Measurements from ENCODE around the gene IL22. TPM values are rescaled to one million over a fixed set of nuclear protein-coding genes. Genes with fewer than 3 reads are reported as not detected.

The IL22 gene
- total RNA-seq, 4 donors from 2014 or later = not detected

GRCh38 chr12:68225576-68226476, 27.6 kb downstream of the IL22 start, which contains the start of gene IL26:
IL26 (minus strand) TSS chr12:68225810; CDS start chr12:68225756, 54 bp downstream.
- no peak within 1 kb of the TSS for H3K4me3 ChIP-seq
- peaks cover 0 to 7% (median 1%) of the 10 kb centered on the region in 4 donors for H3K4me1 ChIP-seq
- in situ Hi-C loops (cut with MboI; ENCODE audit: low pct_ligation_motif_present in 1 of 4, low pct_unique_long_range_greater_than_20kb in 1 of 4, low sequenced_read_pairs in 3 of 4) = loop anchor here in 3 of 4 donors (10.0 kb wide), 1 partner anchor 89 kb away; no protein-coding TSS in a partner anchor
- H3K27ac ChIP-seq = no peak within 1 kb of the TSS
- H3K9me3 ChIP-seq = no peaks in the 10 kb centered on the region
- WGBS, 2 donors (ENCODE audit: low coverage in 1 of 2) = 70 to 72% methylated on average over 4 to 8 of the region's 8 CpGs
- H3K27me3 ChIP-seq = no peaks in the 10 kb centered on the region
- intact Hi-C loops (cut with DNase I; ENCODE audit: low total_unique reads) = no loop called here
- DNase-seq = no peak
- H3K36me3 ChIP-seq = no peaks in the 10 kb centered on the region
- TF ChIP-seq POLR2AphosphoS5 (IDR thresholded peaks at IDR 0.05) (no peak), EP300 (IDR thresholded peaks at IDR 0.05; ENCODE audit: low read depth) (no peak), POLR2A (IDR thresholded peaks at IDR 0.05) (no peak), CTCF (IDR thresholded peaks at IDR 0.05) (no peak)

- 62% methylated on average over 3 of the region's 3 CpGs; no CpG with 5 or more reads in 1 of the 2 donors for WGBS, 2 donors (ENCODE audit: low coverage in 1 of 2)
- Histone ChIP-seq H3K4me3 (no peak overlapping the region), H3K4me1 (peaks cover 0 to 7% (median 1%) of the 10 kb centered on the region in 4 donors), H3K27ac (no peak overlapping the region), H3K36me3 (no peaks in the 10 kb centered on the region), H3K9me3 (no peaks in the 10 kb centered on the region), H3K27me3 (peaks cover 3% of the 10 kb centered on the region)
- TF ChIP-seq EP300 (IDR thresholded peaks at IDR 0.05; ENCODE audit: low read depth) (no peak), POLR2AphosphoS5 (IDR thresholded peaks at IDR 0.05) (no peak), CTCF (IDR thresholded peaks at IDR 0.05) (no peak), POLR2A (IDR thresholded peaks at IDR 0.05) (no peak)
- in situ Hi-C loops (cut with MboI; ENCODE audit: low pct_ligation_motif_present in 1 of 4, low pct_unique_long_range_greater_than_20kb in 1 of 4, low sequenced_read_pairs in 3 of 4) (loop anchor here in 3 of 4 donors (10.0 kb wide), 1 partner anchor 90 kb away; no protein-coding TSS in a partner anchor), intact Hi-C loops (cut with DNase I; ENCODE audit: low total_unique reads) (loop anchor here (5.0 kb wide), 1 partner anchor 88 kb away; no protein-coding TSS in a partner anchor)
- no peak for DNase-seq
These were observed 28.7 kb downstream of the IL22 start for GRCh38 chr12:68224613-68225285.

DNA sequence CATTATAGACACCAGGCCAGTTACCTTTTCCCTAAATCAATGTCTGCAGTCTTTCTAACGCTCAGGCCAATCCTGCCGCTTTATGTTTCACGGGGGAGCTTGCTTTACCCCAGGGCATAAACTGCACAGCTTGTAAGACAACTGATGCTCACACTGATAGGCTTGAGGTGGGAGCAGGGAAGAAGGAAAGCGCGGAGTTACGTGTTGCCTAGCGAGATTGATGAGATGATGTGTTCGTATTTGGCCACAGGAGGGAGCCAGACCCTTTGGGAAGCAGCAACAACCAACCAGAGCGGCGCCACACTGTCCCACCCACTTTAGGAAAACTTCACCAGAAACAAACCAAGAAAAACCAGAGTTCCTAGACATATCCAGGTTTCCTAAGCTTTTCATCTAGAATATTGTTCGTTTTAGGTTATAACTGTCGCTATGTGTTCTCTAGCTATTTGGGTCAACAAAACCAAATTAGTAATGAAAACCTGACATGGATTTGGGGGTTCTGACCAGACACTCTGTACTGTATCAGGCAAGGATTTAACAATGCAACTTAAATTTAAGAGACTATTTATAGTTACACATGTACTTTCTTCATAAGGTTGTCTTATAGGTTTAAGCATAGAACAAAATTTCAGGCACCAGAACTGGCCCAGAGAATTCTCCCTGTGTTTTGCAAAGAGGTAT, 30.2 kb downstream of the IL22 start:
- Histone ChIP-seq H3K4me1 (peaks cover 0 to 7% (median 1%) of the 10 kb centered on the region in 4 donors), H3K27ac (no peak overlapping the region), H3K9me3 (no peaks in the 10 kb centered on the region), H3K36me3 (no peaks in the 10 kb centered on the region), H3K4me3 (no peak overlapping the region), H3K27me3 (peaks cover 11% of the 10 kb centered on the region)
- intact Hi-C loops (cut with DNase I; ENCODE audit: low total_unique reads) = loop anchor here (5.0 kb wide), 1 partner anchor 89 kb away; no protein-coding TSS in a partner anchor
- WGBS, 2 donors (ENCODE audit: low coverage in 1 of 2) = 1 to 2% methylated on average over 8 to 12 of the region's 12 CpGs
- TF ChIP-seq POLR2A (IDR thresholded peaks at IDR 0.05) (no peak), EP300 (IDR thresholded peaks at IDR 0.05; ENCODE audit: low read depth) (no peak), POLR2AphosphoS5 (IDR thresholded peaks at IDR 0.05) (no peak), CTCF (IDR thresholded peaks at IDR 0.05) (peak; percentile 75 to 84 (median 78))
- peak; percentile 82 for DNase-seq
- in situ Hi-C loops (cut with MboI; ENCODE audit: low pct_ligation_motif_present in 1 of 4, low pct_unique_long_range_greater_than_20kb in 1 of 4, low sequenced_read_pairs in 3 of 4) = loop anchor here in 3 of 4 donors (10.0 kb wide), 1 partner anchor 92 kb away; no protein-coding TSS in a partner anchor

Measured in transverse colon (tissue), 4 donors.